ENCODE measurements around the gene PUS7L. TPM values are rescaled to one million over a fixed set of nuclear protein-coding genes. Genes with fewer than 3 reads are reported as not detected.
A peak's percentile ranks its signal among the peaks of the same experiment; 100 is the strongest.
"Not testable (repeated sequence)": the region's sequence is repeated elsewhere in the genome, so short reads cannot be mapped to it uniquely, and the experiment has no call there.

Gene PUS7L
- total RNA-seq, 1 donor from 2014 or later, result 11.7 TPM

- Histone ChIP-seq H3K9me3 (no peaks in the 10 kb centered on the region), H3K4me3 (peak overlapping the region; percentile 81), H3K4me1 (peaks cover 28% of the 10 kb centered on the region), H3K27me3 (no peaks in the 10 kb centered on the region), H3K36me3 (no peaks in the 10 kb centered on the region), H3K27ac (no peak overlapping the region)
- no peak for DNase-seq
- intact Hi-C loops (cut with DNase I), result no loop called here
- TF ChIP-seq, protein P1, sequence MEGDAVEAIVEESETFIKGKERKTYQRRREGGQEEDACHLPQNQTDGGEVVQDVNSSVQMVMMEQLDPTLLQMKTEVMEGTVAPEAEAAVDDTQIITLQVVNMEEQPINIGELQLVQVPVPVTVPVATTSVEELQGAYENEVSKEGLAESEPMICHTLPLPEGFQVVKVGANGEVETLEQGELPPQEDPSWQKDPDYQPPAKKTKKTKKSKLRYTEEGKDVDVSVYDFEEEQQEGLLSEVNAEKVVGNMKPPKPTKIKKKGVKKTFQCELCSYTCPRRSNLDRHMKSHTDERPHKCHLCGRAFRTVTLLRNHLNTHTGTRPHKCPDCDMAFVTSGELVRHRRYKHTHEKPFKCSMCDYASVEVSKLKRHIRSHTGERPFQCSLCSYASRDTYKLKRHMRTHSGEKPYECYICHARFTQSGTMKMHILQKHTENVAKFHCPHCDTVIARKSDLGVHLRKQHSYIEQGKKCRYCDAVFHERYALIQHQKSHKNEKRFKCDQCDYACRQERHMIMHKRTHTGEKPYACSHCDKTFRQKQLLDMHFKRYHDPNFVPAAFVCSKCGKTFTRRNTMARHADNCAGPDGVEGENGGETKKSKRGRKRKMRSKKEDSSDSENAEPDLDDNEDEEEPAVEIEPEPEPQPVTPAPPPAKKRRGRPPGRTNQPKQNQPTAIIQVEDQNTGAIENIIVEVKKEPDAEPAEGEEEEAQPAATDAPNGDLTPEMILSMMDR (IDR thresholded peaks at IDR 0.05), result no peak
- no peak for ATAC-seq
Measured at GRCh38 chr12:43760396-43760795, 1.8 kb upstream of the PUS7L start.

- H3K27me3 ChIP-seq, result no peaks in the 10 kb centered on the region
- H3K4me1 ChIP-seq, result peaks cover 28% of the 10 kb centered on the region
- ATAC-seq (peak; percentile 37), DNase-seq (peak; percentile 66)
- H3K27ac ChIP-seq, result peak overlapping the region; percentile 91
- no peaks in the 10 kb centered on the region for H3K9me3 ChIP-seq
- TF ChIP-seq, protein P1 (IDR thresholded peaks at IDR 0.05), result no peak
- peak overlapping the region; percentile 81 for H3K4me3 ChIP-seq
- H3K36me3 ChIP-seq, result no peaks in the 10 kb centered on the region
- intact Hi-C loops (cut with DNase I), result no loop called here
Measured at GRCh38 chr12:43758247-43758727, 303 bp downstream of the PUS7L start.

- H3K27me3 ChIP-seq, result no peaks in the 10 kb centered on the region
- no peak overlapping the region for H3K4me3 ChIP-seq
- intact Hi-C loops (cut with DNase I), result no loop called here
- H3K4me1 ChIP-seq, result peaks cover 10% of the 10 kb centered on the region
- TF ChIP-seq, protein P1 (IDR thresholded peaks at IDR 0.05), result no peak
- no peaks in the 10 kb centered on the region for H3K9me3 ChIP-seq
- ATAC-seq, result no peak
- H3K27ac ChIP-seq, result no peak overlapping the region
- no peak for DNase-seq
- H3K36me3 ChIP-seq, result no peaks in the 10 kb centered on the region
Measured at GRCh38 chr12:43754015-43754414, 4.6 kb downstream of the PUS7L start.

DNA sequence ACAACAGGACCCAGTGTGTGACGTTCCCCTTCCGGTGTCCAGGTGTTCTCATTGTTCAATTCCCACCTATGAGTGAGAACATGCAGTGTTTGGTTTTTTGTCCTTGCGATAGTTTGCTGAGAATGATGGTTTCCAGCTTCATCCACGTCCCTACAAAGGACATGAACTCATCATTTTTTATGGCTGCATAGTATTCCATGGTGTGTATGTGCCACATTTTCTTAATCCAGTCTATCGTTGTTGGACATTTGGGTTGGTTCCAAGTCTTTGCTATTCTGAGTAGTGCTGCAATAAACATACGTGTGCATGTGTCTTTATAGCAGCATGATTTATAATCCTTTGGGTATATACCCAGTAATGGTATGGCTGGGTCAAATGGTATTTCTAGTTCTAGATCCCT is 7.2 kb downstream of the PUS7L start:
- H3K36me3 ChIP-seq; intact Hi-C loops (cut with DNase I); DNase-seq; ATAC-seq; H3K9me3 ChIP-seq; H3K27me3 ChIP-seq; H3K4me1 ChIP-seq; H3K4me3 ChIP-seq; H3K27ac ChIP-seq: not testable (repeated sequence)

DNA sequence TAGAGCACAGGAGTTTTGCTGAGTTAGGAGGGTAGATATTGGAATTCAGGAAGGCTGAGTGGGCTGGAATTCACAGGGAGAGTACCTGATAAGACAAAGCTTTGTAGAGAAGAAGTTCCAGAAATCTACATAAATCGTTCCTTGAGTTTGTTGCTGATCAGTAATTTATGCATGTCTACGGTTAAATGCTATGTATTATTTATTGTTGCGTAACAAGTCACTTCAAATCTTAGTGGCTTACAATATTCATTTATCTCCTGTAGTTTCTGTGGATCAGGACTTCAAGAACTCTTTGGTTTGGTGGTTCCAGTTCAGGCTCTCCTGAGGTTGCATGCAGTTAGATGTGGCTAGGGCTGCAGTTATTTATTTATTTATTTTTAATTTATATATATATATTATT is 7.8 kb downstream of the PUS7L start:
- TF ChIP-seq, protein P1 (IDR thresholded peaks at IDR 0.05), result no peak
- Histone ChIP-seq H3K36me3 (peaks cover 3% of the 10 kb centered on the region), H3K9me3 (no peaks in the 10 kb centered on the region), H3K27me3 (no peaks in the 10 kb centered on the region), H3K4me3 (no peak overlapping the region), H3K27ac (no peak overlapping the region), H3K4me1 (no peaks in the 10 kb centered on the region)
- ATAC-seq, result no peak
- intact Hi-C loops (cut with DNase I), result no loop called here
- DNase-seq, result no peak

GRCh38 chr12:43749016-43749415 is 9.6 kb downstream of the PUS7L start:
- peaks cover 15% of the 10 kb centered on the region for H3K36me3 ChIP-seq
- ATAC-seq, result no peak

More at GRCh38 chr12:43749016-43749415, 9.6 kb downstream of the PUS7L start:
- Histone ChIP-seq H3K9me3 (no peaks in the 10 kb centered on the region), H3K4me3 (no peak overlapping the region), H3K27ac (no peak overlapping the region), H3K27me3 (no peaks in the 10 kb centered on the region), H3K4me1 (no peaks in the 10 kb centered on the region)
- intact Hi-C loops (cut with DNase I), result no loop called here
- DNase-seq, result no peak
- TF ChIP-seq, protein P1 (IDR thresholded peaks at IDR 0.05), result no peak

Measured in upper lobe of right lung (tissue), 1 donor.